Ascending aorta (tissue), 2 donors: ENCODE measurements around the gene CDC14A. TPM values are rescaled to one million over a fixed set of nuclear protein-coding genes. Genes with fewer than 3 reads are reported as not detected.
"Not testable (repeated sequence)": the region's sequence is repeated elsewhere in the genome, so short reads cannot be mapped to it uniquely, and the experiment has no call there.

ENCODE experiments used
- DNase-seq, 2 donors: peaks; one replicate each; pipeline ENCODE4 v3.0.0-alpha.2; 2019; ENCODE audit warnings: low spot score in 2 of 2
- H3K27ac ChIP-seq, 2 donors: fragments of 200-600 bp; sonication (generic); one replicate each; pipeline ENCODE4 v1.5.1; 2016 to 2017; ENCODE audit warnings: mild to moderate bottlenecking in 1 of 2
- H3K27me3 ChIP-seq: fragments of 200-600 bp; sonication (generic); one replicate; pipeline ENCODE4 v1.5.1; 2017
- H3K36me3 ChIP-seq, 2 donors: fragments of 200-600 bp; sonication (generic); one replicate each; pipeline ENCODE4 v1.5.1; 2016
- H3K4me1 ChIP-seq, 2 donors: fragments of 200-600 bp; sonication (generic); one replicate each; pipeline ENCODE4 v1.5.1; 2016 to 2017; ENCODE audit warnings: mild to moderate bottlenecking in 1 of 2
- H3K4me3 ChIP-seq, 2 donors: fragments of 200-600 bp; sonication (generic); one replicate each; pipeline ENCODE4 v1.5.1; 2016 to 2017; ENCODE audit warnings: mild to moderate bottlenecking in 1 of 2
- H3K9me3 ChIP-seq, 2 donors: fragments of 200-600 bp; sonication (generic); one replicate each; pipeline ENCODE4 v1.5.1; 2016
- intact Hi-C: fragments of 100-400 bp; cut with DNase I; formaldehyde crosslinking; loops from one replicate; pipeline ENCODE4 v1.15.1; 2023
- total RNA-seq: library from RNA; depleted of rRNA; stranded (reverse); fragments of >200 nt; gene quantifications from one replicate; pipeline ENCODE4 v1.1.0, GENCODE V29; 2016
- TF ChIP-seq, protein P1 (sequence below), 3 experiments: fragments of 200-600 bp in 2 of 3; fragments of 450-650 bp in 1 of 3; sonication (generic) in 2 of 3; IDR thresholded peaks; one replicate each; pipeline ENCODE4 v1.5.1; 2016 to 2019; ENCODE audit warnings: antibody characterized with exemption in 3 of 3, mild to moderate bottlenecking in 1 of 3, moderate library complexity in 1 of 3

Gene CDC14A
- total RNA-seq, 1 donor from 2014 or later, result 2.0 TPM

DNA sequence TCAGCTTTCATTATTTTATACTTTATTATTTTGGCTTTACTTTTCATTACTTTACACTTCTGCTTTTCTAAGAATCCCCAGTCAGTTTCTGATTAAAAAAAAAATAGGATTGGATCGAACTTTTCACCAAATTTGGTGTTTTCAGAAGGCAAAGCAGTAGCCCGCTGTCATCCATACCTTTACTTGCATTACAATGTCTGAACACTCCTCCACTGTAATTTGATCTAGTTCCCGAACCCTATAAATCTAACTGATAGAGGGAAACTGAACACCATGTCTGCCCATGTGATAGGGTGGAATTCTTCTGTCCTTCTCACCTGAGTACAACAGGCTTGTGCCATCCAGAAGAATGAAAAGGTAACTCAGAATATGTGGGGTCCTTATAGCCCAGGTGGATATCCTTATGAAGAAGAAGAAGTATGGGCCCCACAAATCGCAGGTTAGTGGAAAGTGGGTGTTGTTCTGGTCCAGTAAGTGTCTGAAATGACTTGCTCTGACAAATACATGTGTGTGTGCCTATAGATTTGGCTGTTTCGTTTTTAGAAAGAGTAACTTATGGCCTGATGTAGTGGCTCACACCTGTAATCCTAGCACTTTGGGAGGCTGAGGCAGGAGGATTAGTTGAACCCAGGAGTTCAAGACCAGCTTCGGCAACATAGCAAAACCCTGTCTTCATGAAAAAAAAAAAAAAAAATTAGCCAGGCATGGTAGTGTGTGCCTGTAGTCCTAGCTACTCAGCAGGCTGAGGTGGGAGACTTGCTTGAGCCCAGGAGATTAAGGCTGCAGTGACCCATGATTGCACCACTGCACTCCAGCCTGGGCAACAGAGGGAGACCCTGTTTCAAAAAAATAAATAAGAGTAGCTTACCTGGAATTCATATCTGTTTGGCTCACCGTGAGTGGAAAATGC lies 26.6 kb upstream of the CDC14A start:
- H3K27ac ChIP-seq, result no peak overlapping the region
- H3K27me3 ChIP-seq, result no peaks in the 10 kb centered on the region
- DNase-seq, result no peak
- no peak overlapping the region for H3K4me3 ChIP-seq
- intact Hi-C loops, result no loop called here
- H3K36me3 ChIP-seq, result no peaks in the 10 kb centered on the region
- no peaks in the 10 kb centered on the region for H3K4me1 ChIP-seq
- H3K9me3 ChIP-seq, result no peaks in the 10 kb centered on the region
- TF ChIP-seq, protein P1, sequence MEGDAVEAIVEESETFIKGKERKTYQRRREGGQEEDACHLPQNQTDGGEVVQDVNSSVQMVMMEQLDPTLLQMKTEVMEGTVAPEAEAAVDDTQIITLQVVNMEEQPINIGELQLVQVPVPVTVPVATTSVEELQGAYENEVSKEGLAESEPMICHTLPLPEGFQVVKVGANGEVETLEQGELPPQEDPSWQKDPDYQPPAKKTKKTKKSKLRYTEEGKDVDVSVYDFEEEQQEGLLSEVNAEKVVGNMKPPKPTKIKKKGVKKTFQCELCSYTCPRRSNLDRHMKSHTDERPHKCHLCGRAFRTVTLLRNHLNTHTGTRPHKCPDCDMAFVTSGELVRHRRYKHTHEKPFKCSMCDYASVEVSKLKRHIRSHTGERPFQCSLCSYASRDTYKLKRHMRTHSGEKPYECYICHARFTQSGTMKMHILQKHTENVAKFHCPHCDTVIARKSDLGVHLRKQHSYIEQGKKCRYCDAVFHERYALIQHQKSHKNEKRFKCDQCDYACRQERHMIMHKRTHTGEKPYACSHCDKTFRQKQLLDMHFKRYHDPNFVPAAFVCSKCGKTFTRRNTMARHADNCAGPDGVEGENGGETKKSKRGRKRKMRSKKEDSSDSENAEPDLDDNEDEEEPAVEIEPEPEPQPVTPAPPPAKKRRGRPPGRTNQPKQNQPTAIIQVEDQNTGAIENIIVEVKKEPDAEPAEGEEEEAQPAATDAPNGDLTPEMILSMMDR (IDR thresholded peaks at IDR 0.05), result no peak

DNA sequence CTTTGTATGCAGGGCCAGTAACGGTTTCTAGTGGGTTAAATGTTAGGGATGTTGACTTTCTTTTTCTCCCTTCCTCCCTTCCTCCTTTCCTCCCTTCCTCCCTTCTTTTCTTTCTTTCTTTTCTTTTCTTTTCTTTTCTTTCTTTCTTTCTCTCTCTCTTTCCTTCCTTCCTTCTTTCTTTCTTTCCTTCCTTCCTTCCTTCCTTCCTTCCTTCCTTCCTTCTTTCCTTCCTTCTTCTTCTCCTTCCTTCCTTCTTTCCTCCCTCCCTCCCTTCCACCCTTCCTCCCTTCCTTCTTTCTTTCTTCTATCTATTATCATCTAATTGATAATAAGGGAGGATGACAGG lies 26.0 kb upstream of the CDC14A start:
- H3K4me3 ChIP-seq, H3K4me1 ChIP-seq, H3K9me3 ChIP-seq, H3K27ac ChIP-seq, DNase-seq, intact Hi-C loops, H3K36me3 ChIP-seq, H3K27me3 ChIP-seq: not testable (repeated sequence)

DNA sequence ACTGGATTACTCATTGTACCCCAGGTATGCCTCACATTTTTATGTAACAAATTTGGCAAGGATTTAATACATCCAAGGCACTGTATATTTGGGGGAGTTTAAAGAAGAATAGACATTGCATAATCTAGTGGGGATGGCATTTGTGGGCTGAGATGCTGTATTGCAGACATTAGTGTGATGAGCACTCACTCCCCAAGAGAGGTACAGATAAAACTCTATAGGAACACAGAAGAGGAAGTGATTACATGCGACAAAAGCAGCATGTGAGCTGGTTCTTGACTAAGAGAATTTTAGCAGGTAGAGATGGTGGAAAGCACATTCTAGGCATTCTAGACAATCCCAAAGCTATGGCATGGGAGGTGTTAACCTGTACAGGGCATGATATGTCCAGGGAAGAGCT lies 24.2 kb upstream of the CDC14A start:
- H3K4me3 ChIP-seq, result no peak overlapping the region
- TF ChIP-seq, protein P1 (IDR thresholded peaks at IDR 0.05), result no peak
- DNase-seq, result no peak
- no peaks in the 10 kb centered on the region for H3K27me3 ChIP-seq
- intact Hi-C loops, result no loop called here
- H3K27ac ChIP-seq, result no peak overlapping the region
- no peaks in the 10 kb centered on the region for H3K4me1 ChIP-seq
- no peaks in the 10 kb centered on the region for H3K9me3 ChIP-seq
- H3K36me3 ChIP-seq, result no peaks in the 10 kb centered on the region

DNA sequence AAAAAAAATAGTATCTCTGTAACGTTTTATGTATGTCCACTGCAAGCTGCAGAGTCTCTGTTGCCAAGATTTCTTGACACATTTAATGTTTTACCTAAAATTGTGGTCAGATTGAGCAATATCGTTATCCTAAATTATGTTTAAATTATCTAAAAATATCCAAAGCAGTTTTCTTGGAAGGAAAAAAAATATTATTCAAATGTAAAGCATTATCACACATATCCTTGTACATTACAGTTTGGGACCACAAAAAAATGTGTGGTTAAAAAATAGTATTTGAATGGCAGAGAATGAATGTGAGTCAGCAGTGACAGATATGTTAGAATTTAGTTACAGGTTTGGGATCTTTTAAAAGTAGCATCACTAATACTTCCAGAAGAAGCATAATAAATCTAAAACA lies 21.2 kb upstream of the CDC14A start:
- DNase-seq, H3K36me3 ChIP-seq, H3K27ac ChIP-seq, H3K4me3 ChIP-seq, intact Hi-C loops, H3K9me3 ChIP-seq, H3K27me3 ChIP-seq, H3K4me1 ChIP-seq: not testable (repeated sequence)

DNA sequence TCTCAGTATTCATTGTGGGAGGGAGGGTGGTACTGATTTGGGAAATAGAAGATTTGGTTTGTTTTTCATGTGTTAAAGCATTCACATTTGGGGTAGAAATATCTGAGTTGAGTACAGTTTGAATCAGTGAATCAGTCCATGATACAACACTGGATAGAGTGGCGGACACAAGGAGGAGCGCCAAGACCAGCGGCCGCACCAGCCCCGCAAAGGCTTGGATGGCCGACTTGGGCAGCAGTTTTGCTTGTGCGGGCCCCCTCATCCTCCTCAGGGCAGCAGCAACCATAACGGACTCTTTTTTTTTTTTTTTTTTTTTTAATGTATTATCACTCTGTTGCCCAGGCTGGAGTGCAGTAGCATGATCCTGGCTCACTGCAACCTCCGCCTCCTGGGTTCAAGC lies 20.0 kb upstream of the CDC14A start:
- TF ChIP-seq, protein P1 (IDR thresholded peaks at IDR 0.05), result no peak
- DNase-seq, result no peak
- H3K9me3 ChIP-seq, result no peaks in the 10 kb centered on the region

DNA sequence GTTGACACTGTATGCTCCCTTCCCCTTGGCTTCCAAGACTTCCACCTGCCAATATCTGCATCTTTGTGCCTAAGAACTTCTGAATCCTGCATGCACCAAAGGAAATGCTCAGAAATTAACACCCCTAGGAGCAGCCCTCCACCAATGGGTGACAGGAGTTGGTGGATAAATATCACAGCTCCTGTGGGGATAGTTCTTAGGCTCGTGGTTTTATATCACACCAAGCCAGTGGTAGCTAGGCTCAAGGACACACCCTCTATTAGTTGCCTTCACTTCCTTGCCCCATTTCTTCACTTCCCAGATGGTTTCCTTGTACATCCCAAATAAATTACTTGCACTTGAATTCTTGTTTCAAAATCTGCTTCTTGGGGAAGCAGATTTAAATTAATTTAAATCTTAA lies 16.9 kb upstream of the CDC14A start:
- intact Hi-C loops, result no loop called here
- TF ChIP-seq, protein P1 (IDR thresholded peaks at IDR 0.05), result no peak
- no peaks in the 10 kb centered on the region for H3K9me3 ChIP-seq
- H3K4me1 ChIP-seq, result no peaks in the 10 kb centered on the region
- no peak for DNase-seq
- no peak overlapping the region for H3K4me3 ChIP-seq
- H3K36me3 ChIP-seq, result no peaks in the 10 kb centered on the region
- no peak overlapping the region for H3K27ac ChIP-seq
- no peaks in the 10 kb centered on the region for H3K27me3 ChIP-seq

More for the DNA sequence above, 20.0 kb upstream of the CDC14A start:
- intact Hi-C loops, result no loop called here
- Histone ChIP-seq H3K4me3 (no peak overlapping the region), H3K4me1 (no peaks in the 10 kb centered on the region), H3K27me3 (no peaks in the 10 kb centered on the region), H3K36me3 (no peaks in the 10 kb centered on the region), H3K27ac (no peak overlapping the region)

DNA sequence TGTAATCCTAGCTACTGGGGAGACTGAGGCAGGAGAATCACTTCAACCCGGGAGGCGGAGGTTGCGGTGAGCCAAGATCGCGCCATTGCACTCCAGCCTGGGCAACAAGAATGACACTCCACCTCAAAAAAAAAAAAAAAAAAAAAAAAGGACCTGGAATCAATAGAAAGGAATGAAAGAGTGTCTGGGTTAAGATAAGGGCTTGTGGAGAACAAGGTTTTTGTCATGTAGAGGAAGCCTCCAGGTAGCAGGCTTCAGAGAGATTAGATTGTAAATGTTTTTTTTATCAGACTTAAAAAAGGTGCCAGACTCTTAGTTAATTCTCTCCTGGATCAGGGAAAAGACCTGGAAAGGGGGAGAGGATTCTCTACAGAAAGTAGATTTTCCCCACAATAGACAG lies 14.4 kb upstream of the CDC14A start:
- H3K36me3 ChIP-seq, DNase-seq, H3K27me3 ChIP-seq, H3K4me3 ChIP-seq, intact Hi-C loops, H3K27ac ChIP-seq, H3K4me1 ChIP-seq, H3K9me3 ChIP-seq: not testable (repeated sequence)

DNA sequence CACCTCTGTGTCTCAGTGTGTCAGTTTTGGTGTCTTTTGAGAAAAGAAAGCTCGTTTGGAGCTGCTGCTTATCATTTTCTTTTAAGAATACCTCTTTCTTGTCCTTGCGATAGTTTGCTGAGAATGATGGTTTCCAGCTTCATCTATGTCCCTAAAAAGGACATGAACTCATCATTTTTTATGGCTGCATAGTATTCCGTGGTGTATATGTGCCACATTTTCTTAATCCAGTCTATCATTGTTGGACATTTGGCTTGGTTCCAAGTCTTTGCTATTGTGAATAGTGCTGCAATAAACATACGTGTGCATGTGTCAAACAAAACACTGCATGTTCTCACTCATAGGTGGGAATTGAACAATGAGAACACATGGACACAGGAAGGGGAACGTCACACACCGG lies 12.6 kb upstream of the CDC14A start:
- H3K36me3 ChIP-seq, intact Hi-C loops, H3K4me3 ChIP-seq, DNase-seq, H3K27me3 ChIP-seq, H3K9me3 ChIP-seq, H3K4me1 ChIP-seq, H3K27ac ChIP-seq: not testable (repeated sequence)
